Neuronal stem cell (in vitro differentiated cells): ENCODE measurements around the gene H3-3A.

Experiments used
- DNase-seq: peaks from one replicate; pipeline ENCODE4 v3.0.0-alpha.2; 2013; ENCODE audit warnings: low spot score
- H2AFZ ChIP-seq: one replicate; pipeline ENCODE4 v1.6.1; 2013; ENCODE audit warnings: mild to moderate bottlenecking, low read length, inconsistent platforms
- H2AK5ac ChIP-seq: 2 replicates; pipeline ENCODE4 v1.6.1; 2013; ENCODE audit warnings: low read depth, mild to moderate bottlenecking, inconsistent platforms, low read length, moderate library complexity, mixed read lengths
- H2BK120ac ChIP-seq: 2 replicates; pipeline ENCODE4 v1.6.1; 2013; ENCODE audit warnings: low read depth, mild to moderate bottlenecking, inconsistent platforms, low read length, moderate library complexity, mixed read lengths
- H2BK12ac ChIP-seq: one replicate; pipeline ENCODE4 v1.6.1; 2013; ENCODE audit warnings: low read length, inconsistent platforms
- H2BK15ac ChIP-seq: 2 replicates; pipeline ENCODE4 v1.6.1; 2013; ENCODE audit warnings: mild to moderate bottlenecking, low read length, inconsistent platforms, mixed read lengths
- H2BK5ac ChIP-seq: one replicate; pipeline ENCODE4 v1.6.1; 2013; ENCODE audit warnings: inconsistent platforms, mild to moderate bottlenecking, low read length, moderate library complexity
- H3K14ac ChIP-seq: one replicate; pipeline ENCODE4 v1.6.1; 2013; ENCODE audit warnings: low read length, inconsistent platforms
- H3K18ac ChIP-seq: 2 replicates; pipeline ENCODE4 v1.6.1; 2013; ENCODE audit warnings: low read length, inconsistent platforms
- H3K23ac ChIP-seq: 2 replicates; pipeline ENCODE4 v1.6.1; 2013; ENCODE audit warnings: low read depth, mild to moderate bottlenecking, mixed read lengths, low read length, inconsistent platforms; ENCODE audit not compliant: poor library complexity
- H3K27ac ChIP-seq: replicated peaks from 3 replicates; pipeline ENCODE4 v1.5.1; 2013; ENCODE audit warnings: low read length, inconsistent platforms
- H3K27me3 ChIP-seq, 3 experiments: 2 replicates each; pipeline ENCODE4 v1.6.1; 2013; ENCODE audit warnings: low read length in 3 of 3, mild to moderate bottlenecking in 2 of 3, inconsistent platforms in 1 of 3, low read depth in 1 of 3, mixed read lengths in 1 of 3, moderate library complexity in 1 of 3; ENCODE audit not compliant: control insufficient read depth in 3 of 3, insufficient read depth in 3 of 3
- H3K36me3 ChIP-seq, 2 donors: replicated peaks in 1 of 2; 2 replicates each; pipeline ENCODE4 v1.6.1; 2013; ENCODE audit warnings: low read length in 2 of 2; ENCODE audit not compliant: control insufficient read depth in 2 of 2, insufficient read depth in 2 of 2
- H3K4ac ChIP-seq: 2 replicates; pipeline ENCODE4 v1.6.1; 2013; ENCODE audit warnings: inconsistent platforms, mild to moderate bottlenecking, low read length, moderate library complexity
- H3K4me1 ChIP-seq, 2 donors: 1 replicate in 1 of 2; 2 replicates in 1 of 2; pipeline ENCODE4 v1.6.1; 2013; ENCODE audit warnings: low read length in 2 of 2, low read depth in 1 of 2; ENCODE audit not compliant: control insufficient read depth in 2 of 2, insufficient read depth in 1 of 2
- H3K4me2 ChIP-seq: one replicate; pipeline ENCODE4 v1.6.1; 2013; ENCODE audit warnings: mild to moderate bottlenecking, low read length, inconsistent platforms; ENCODE audit not compliant: insufficient read depth, poor library complexity, severe bottlenecking
- H3K4me3 ChIP-seq, 2 donors: 2 replicates each; pipeline ENCODE4 v1.5.1; 2013; ENCODE audit warnings: low read length in 2 of 2, mild to moderate bottlenecking in 2 of 2, inconsistent platforms in 1 of 2, moderate library complexity in 1 of 2
- H3K79me1 ChIP-seq: one replicate; pipeline ENCODE4 v1.6.1; 2013; ENCODE audit warnings: low read depth, mild to moderate bottlenecking, inconsistent platforms, low read length, moderate library complexity
- H3K9ac ChIP-seq: one replicate; pipeline ENCODE4 v1.6.1; 2013; ENCODE audit warnings: mild to moderate bottlenecking, low read depth, low read length, inconsistent platforms; ENCODE audit not compliant: poor library complexity
- H3K9me3 ChIP-seq, 2 donors: replicated peaks in 1 of 2; 2 replicates each; pipeline versions ENCODE3 to v1.6.1; 2013; ENCODE audit warnings: low read length in 2 of 2, mild to moderate bottlenecking in 2 of 2, inconsistent platforms in 1 of 2, low read depth in 1 of 2, mixed read lengths in 1 of 2, moderate library complexity in 1 of 2; ENCODE audit not compliant: control insufficient read depth in 2 of 2, insufficient read depth in 1 of 2
- H4K8ac ChIP-seq: one replicate; pipeline ENCODE4 v1.6.1; 2013; ENCODE audit warnings: low read depth, mild to moderate bottlenecking, inconsistent platforms, low read length, moderate library complexity
- H4K91ac ChIP-seq: one replicate; pipeline ENCODE4 v1.6.1; 2013; ENCODE audit warnings: low read length, low read depth, mild to moderate bottlenecking, inconsistent platforms; ENCODE audit not compliant: poor library complexity
- WGBS, 2 donors: extraction: QIAGEN DNeasy Blood & Tissue Kit; methylation state at CpG; one replicate each; pipeline ENCODE4 v1.1.7; 2013; ENCODE audit warnings: missing lambda C conversion rate in 2 of 2, mixed read lengths in 1 of 2; ENCODE audit not compliant: insufficient read length in 2 of 2, insufficient replicate concordance in 1 of 2; ENCODE audit errors: extremely low coverage in 2 of 2; 5-methylcytosine and 5-hydroxymethylcytosine counted together

The H3-3A gene

DNA sequence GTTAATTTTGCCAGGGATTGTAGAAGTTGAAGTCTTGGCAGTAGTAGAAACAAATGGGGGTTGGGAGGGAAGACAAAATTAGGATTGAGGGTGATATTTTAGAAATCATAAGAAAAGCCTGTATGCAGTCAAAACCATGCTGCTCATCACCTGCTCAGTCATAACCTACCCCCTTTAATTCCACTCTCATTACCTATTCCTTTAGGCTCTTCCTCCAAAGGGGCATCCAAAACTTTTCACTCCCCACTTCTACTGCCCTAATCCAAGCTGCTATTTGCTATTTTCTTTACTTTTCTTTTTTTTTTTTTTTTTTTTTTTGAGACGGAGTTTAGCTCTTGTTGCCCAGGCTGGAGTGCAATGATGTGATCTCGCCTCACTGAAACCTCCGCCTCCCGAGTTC lies 11.5 kb downstream of the H3-3A start:
- no peak overlapping the region for H3K9ac ChIP-seq
- H2AK5ac ChIP-seq, result no peak overlapping the region
- no peak overlapping the region for H3K18ac ChIP-seq
- WGBS, 2 donors, result no CpG with 5 or more reads among the region's 4 CpGs
- no peak overlapping the region for H2BK12ac ChIP-seq
- DNase-seq, result no peak
- H3K27ac ChIP-seq, result no peak overlapping the region
- H3K79me1 ChIP-seq, result peaks cover 1% of the 10 kb centered on the region
- no peak overlapping the region for H2BK120ac ChIP-seq
- H2AFZ ChIP-seq, result no peak overlapping the region
- H4K91ac ChIP-seq, result no peak overlapping the region
- H3K9me3 ChIP-seq, result no peaks in the 10 kb centered on the region
- H2BK5ac ChIP-seq, result no peak overlapping the region
- no peak overlapping the region for H3K4me3 ChIP-seq
- no peak overlapping the region for H3K4ac ChIP-seq
- no peak overlapping the region for H2BK15ac ChIP-seq
- H3K27me3 ChIP-seq, result no peaks in the 10 kb centered on the region
- no peaks in the 10 kb centered on the region for H3K4me1 ChIP-seq
- no peak overlapping the region for H4K8ac ChIP-seq
- H3K36me3 ChIP-seq, result peaks cover 10 to 54% of the 10 kb centered on the region in 2 donors
- no peak overlapping the region for H3K4me2 ChIP-seq
- H3K14ac ChIP-seq, result no peak overlapping the region
- no peak overlapping the region for H3K23ac ChIP-seq

DNA sequence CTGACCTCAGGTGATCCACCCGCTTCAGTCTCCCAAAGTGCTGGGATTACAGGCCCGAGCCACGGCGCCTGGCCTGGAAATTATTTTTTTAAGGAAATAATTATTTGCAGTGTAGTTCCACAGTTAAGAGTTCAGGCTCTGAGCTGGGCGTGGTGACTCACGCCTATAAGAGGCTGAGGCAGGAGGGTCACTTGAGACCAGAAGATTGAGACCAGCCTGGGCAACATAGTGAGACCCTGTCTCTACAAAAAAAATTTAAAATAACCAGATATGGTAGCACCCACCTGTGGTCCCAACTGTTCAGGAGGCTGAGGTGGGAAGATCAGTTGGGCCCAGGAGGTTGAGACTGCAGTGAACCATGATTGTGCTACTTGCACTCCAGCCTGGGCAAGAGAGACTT lies 13.9 kb downstream of the H3-3A start:
- Histone ChIP-seq H3K27ac (no peak overlapping the region), H3K4me3 (no peak overlapping the region), H3K27me3 (peaks cover 0 to 7% (median 0%) of the 10 kb centered on the region in 3 experiments), H4K91ac (no peak overlapping the region), H2BK15ac (no peak overlapping the region), H4K8ac (no peak overlapping the region), H2BK120ac (no peak overlapping the region), H3K4ac (no peak overlapping the region), H3K9ac (no peak overlapping the region), H3K79me1 (no peaks in the 10 kb centered on the region), H3K9me3 (no peaks in the 10 kb centered on the region), H3K18ac (no peak overlapping the region), H3K36me3 (peaks cover 4 to 32% of the 10 kb centered on the region in 2 donors), H3K4me1 (no peaks in the 10 kb centered on the region), H2BK5ac (no peak overlapping the region), H2BK12ac (no peak overlapping the region), H3K4me2 (no peak overlapping the region), H2AFZ (no peak overlapping the region), H3K23ac (no peak overlapping the region), H3K14ac (no peak overlapping the region), H2AK5ac (no peak overlapping the region)
- WGBS, 2 donors, result no CpG with 5 or more reads among the region's 6 CpGs
- DNase-seq, result no peak

DNA sequence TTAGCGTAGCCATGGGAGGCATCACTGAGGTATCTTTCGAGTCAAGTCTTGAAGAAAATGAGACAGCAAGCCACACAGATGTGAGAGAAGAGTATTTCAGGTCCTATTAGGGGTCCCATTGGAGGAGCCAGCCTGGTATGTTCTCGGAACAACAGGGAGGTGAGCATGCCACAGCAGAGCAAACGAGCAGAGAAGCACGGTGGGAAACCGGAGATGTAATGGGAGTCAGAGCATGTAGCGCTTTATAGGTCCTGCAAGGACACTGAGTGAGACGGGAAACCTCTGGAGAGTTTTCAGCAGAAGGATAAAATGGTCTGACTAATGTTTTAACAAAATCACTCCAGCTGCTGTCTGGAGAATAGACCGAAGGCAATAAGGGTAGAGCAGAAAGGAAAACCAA lies 15.9 kb downstream of the H3-3A start:
- H3K4ac ChIP-seq, result no peak overlapping the region
- no peak overlapping the region for H4K8ac ChIP-seq
- no peak overlapping the region for H2BK15ac ChIP-seq
- peaks cover 0 to 4% of the 10 kb centered on the region in 2 donors for H3K4me1 ChIP-seq
- H2AFZ ChIP-seq, result no peak overlapping the region
- no peak overlapping the region for H4K91ac ChIP-seq
- H2BK5ac ChIP-seq, result no peak overlapping the region
- H3K9me3 ChIP-seq, result no peaks in the 10 kb centered on the region
- H3K36me3 ChIP-seq, result peaks cover 0 to 15% of the 10 kb centered on the region in 2 donors
- H3K4me2 ChIP-seq, result no peak overlapping the region
- H2BK120ac ChIP-seq, result no peak overlapping the region
- no peak overlapping the region for H3K18ac ChIP-seq
- H3K23ac ChIP-seq, result no peak overlapping the region
- no peak overlapping the region for H3K9ac ChIP-seq
- H3K27me3 ChIP-seq, result peaks cover 0 to 7% (median 0%) of the 10 kb centered on the region in 3 experiments
- H3K14ac ChIP-seq, result no peak overlapping the region
- no peak overlapping the region for H2BK12ac ChIP-seq
- H3K27ac ChIP-seq, result no peak overlapping the region
- no peak overlapping the region for H2AK5ac ChIP-seq
- no peak for DNase-seq
- no peak overlapping the region for H3K4me3 ChIP-seq
- H3K79me1 ChIP-seq, result no peaks in the 10 kb centered on the region
- no CpG with 5 or more reads among the region's 9 CpGs for WGBS, 2 donors

DNA sequence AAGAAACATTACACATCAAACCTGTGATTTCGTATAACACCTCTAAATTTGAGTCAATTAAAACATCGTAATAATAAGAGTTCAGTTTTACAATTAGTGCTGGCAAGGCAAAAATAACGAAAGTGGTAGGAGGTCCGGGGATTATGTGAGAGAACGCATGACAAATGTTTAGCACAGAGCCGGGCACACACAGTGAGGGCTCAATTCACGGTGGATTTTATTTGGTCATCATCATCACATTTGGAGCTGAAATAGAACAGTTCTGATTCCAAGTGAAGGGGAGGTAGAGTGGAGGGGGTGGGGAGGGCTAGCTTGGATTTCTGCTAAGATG lies 20.0 kb downstream of the H3-3A start:
- Histone ChIP-seq H3K4me1 (peaks cover 0 to 4% of the 10 kb centered on the region in 2 donors), H2BK5ac (no peak overlapping the region), H2AFZ (peak overlapping the region; percentile 98), H3K14ac (no peak overlapping the region), H2BK120ac (no peak overlapping the region), H3K4ac (no peak overlapping the region), H3K9me3 (no peaks in the 10 kb centered on the region), H2BK15ac (no peak overlapping the region), H3K27ac (no peak overlapping the region), H3K36me3 (no peaks in the 10 kb centered on the region), H3K4me2 (peak overlapping the region; percentile 98), H3K18ac (peak overlapping the region; percentile 94), H3K79me1 (peaks cover 5% of the 10 kb centered on the region), H2BK12ac (no peak overlapping the region), H4K91ac (no peak overlapping the region), H4K8ac (no peak overlapping the region), H2AK5ac (no peak overlapping the region), H3K27me3 (peaks cover 0 to 7% (median 3%) of the 10 kb centered on the region in 3 experiments), H3K23ac (no peak overlapping the region), H3K9ac (peak overlapping the region; percentile 53), H3K4me3 (peak overlapping the region; percentile 66 to 85)
- no CpG with 5 or more reads among the region's 7 CpGs for WGBS, 2 donors
- DNase-seq, result no peak
